HCT116 (cell line): ENCODE data around the gene PRDM8.

Source experiments
- CEBPB ChIP-seq: IDR thresholded peaks from 2 replicates; pipeline ENCODE4 v1.6.1; 2012; ENCODE audit warnings: low read depth
- EZH2 ChIP-seq: fragments of 200-600 bp; sonication (generic); IDR thresholded peaks from 2 replicates; pipeline ENCODE4 v1.6.1; 2017; ENCODE audit warnings: antibody characterized with exemption, mixed run types
- EZH2phosphoT487 ChIP-seq: fragments of 200-600 bp; IDR thresholded peaks from 2 replicates; pipeline ENCODE4 v1.6.1; 2018; ENCODE audit warnings: antibody characterized with exemption, borderline replicate concordance
- POLR2A ChIP-seq: IDR thresholded peaks from 2 replicates; pipeline ENCODE4 v1.7.0; 2011; ENCODE audit warnings: borderline replicate concordance; ENCODE audit not compliant: insufficient read depth, insufficient read length; ENCODE audit errors: extremely low read depth
- POLR2AphosphoS5 ChIP-seq: IDR thresholded peaks from 2 replicates; pipeline ENCODE4 v1.6.1; 2011; ENCODE audit warnings: mild to moderate bottlenecking, low read depth, low read length, moderate library complexity
- RAD21 ChIP-seq: IDR thresholded peaks from 2 replicates; pipeline ENCODE4 v1.6.1; 2012; ENCODE audit warnings: low read depth, mild to moderate bottlenecking
- SIN3A ChIP-seq: IDR thresholded peaks from 2 replicates; pipeline ENCODE4 v1.6.1; 2012; ENCODE audit warnings: low read depth
- SP1 ChIP-seq: IDR thresholded peaks from 2 replicates; pipeline ENCODE4 v1.6.1; 2012; ENCODE audit warnings: low read depth
- TCF7L2 ChIP-seq: IDR thresholded peaks from 2 replicates; pipeline ENCODE4 v1.7.0; 2011; ENCODE audit warnings: borderline replicate concordance, inconsistent platforms; ENCODE audit not compliant: insufficient read depth, insufficient read length; ENCODE audit errors: extremely low read depth
- ZNF274 ChIP-seq: fragments of 200-500 bp; sonication (Bioruptor generic); IDR thresholded peaks from 2 replicates; pipeline ENCODE4 v1.6.1; 2014; ENCODE audit warnings: mild to moderate bottlenecking, low read depth, low read length, inconsistent platforms
- TF ChIP-seq, protein P1 (sequence below), 3 experiments: fragments of 200-600 bp in 1 of 3; sonication (generic) in 1 of 3; IDR thresholded peaks in 2 of 3; conservative IDR thresholded peaks in 1 of 3; 2 replicates each; pipeline ENCODE4 v1.5.1; 2012 to 2017; ENCODE audit warnings: low read depth in 2 of 3, low read length in 2 of 3, antibody characterized with exemption in 1 of 3, borderline replicate concordance in 1 of 3, control low read depth in 1 of 3, mild to moderate bottlenecking in 1 of 3, mixed read lengths in 1 of 3, mixed run types in 1 of 3, moderate library complexity in 1 of 3; ENCODE audit not compliant: insufficient read depth in 1 of 3
- TF ChIP-seq, protein P2 (sequence below): IDR thresholded peaks from 2 replicates; pipeline ENCODE4 v1.6.1; 2012
- TF ChIP-seq, protein P3 (sequence below): IDR thresholded peaks from 2 replicates; pipeline ENCODE4 v1.6.1; 2012

DNA sequence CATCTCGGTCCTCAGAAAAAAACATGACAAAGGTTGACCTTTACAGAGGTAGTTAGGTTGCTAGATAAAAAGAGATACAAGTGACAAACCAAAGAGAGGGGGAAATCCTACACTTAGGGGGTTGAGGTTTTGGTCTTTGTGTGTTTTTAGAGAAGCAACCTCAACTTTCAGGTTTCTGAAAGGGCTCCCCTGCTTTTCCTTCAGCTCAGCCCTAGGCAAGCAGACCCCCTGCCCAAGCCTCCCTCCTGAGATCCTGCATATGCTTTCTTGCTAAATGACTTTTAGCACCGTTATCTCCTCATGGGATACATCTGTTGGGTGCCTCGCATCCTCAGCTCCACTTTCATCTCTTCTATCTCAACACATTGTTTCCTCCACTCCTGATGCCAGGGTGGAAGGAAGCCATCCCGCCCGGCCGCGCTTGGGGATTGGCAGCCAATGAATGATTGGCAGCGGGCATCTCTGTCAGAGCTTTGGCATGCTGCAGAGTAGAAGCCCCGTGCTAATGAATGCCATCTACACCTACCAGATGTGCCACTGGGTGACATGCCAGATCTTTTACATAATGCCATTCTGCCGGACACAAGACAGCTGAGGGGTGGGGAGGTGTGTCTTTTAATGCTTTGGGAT lies 15.0 kb upstream of the PRDM8 start:
- TF ChIP-seq EZH2, result no peak
- TF ChIP-seq, protein P1, sequence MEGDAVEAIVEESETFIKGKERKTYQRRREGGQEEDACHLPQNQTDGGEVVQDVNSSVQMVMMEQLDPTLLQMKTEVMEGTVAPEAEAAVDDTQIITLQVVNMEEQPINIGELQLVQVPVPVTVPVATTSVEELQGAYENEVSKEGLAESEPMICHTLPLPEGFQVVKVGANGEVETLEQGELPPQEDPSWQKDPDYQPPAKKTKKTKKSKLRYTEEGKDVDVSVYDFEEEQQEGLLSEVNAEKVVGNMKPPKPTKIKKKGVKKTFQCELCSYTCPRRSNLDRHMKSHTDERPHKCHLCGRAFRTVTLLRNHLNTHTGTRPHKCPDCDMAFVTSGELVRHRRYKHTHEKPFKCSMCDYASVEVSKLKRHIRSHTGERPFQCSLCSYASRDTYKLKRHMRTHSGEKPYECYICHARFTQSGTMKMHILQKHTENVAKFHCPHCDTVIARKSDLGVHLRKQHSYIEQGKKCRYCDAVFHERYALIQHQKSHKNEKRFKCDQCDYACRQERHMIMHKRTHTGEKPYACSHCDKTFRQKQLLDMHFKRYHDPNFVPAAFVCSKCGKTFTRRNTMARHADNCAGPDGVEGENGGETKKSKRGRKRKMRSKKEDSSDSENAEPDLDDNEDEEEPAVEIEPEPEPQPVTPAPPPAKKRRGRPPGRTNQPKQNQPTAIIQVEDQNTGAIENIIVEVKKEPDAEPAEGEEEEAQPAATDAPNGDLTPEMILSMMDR (IDR thresholded peaks at IDR 0.05 in 2 of 3, conservative IDR thresholded peaks at IDR 0.05 in 1 of 3; ENCODE audit: borderline replicate concordance in 1 of 3, insufficient read depth in 1 of 3, low read depth in 2 of 3, low read length in 2 of 3), result no peak
- TF ChIP-seq, protein P2, sequence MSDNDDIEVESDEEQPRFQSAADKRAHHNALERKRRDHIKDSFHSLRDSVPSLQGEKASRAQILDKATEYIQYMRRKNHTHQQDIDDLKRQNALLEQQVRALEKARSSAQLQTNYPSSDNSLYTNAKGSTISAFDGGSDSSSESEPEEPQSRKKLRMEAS, result no peak
- TF ChIP-seq SIN3A, result no peak
- TF ChIP-seq, protein P3, sequence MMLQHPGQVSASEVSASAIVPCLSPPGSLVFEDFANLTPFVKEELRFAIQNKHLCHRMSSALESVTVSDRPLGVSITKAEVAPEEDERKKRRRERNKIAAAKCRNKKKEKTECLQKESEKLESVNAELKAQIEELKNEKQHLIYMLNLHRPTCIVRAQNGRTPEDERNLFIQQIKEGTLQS, result no peak
- TF ChIP-seq POLR2A, result no peak
- no peak for TF ChIP-seq CEBPB
- TF ChIP-seq SP1, result no peak
- no peak for TF ChIP-seq EZH2phosphoT487
- no peak for TF ChIP-seq POLR2AphosphoS5
- no peak for TF ChIP-seq ZNF274
- TF ChIP-seq RAD21, result no peak
- no peak for TF ChIP-seq TCF7L2
